Activated CD8-positive, alpha-beta memory T cell treated with anti-CD3 and anti-CD28 coated beads, Interleukin-2, amount 50 U/mL, for 4 hours (primary cell): ENCODE measurements around the gene PIK3CG.

Experiments used
- DNase-seq: peaks from one replicate; pipeline ENCODE4 v3.0.0-alpha.2; 2020

The PIK3CG gene

GRCh38 chr7:106858618-106859532, 6.2 kb upstream of the PIK3CG start:
- DNase-seq, result no peak

- DNase-seq, result no peak
These were observed 2.6 kb upstream of the PIK3CG start for GRCh38 chr7:106862317-106863089.

GRCh38 chr7:106863274-106863997, 1.6 kb upstream of the PIK3CG start:
- no peak for DNase-seq

- DNase-seq, result no peak
These were observed 592 bp upstream of the PIK3CG start for GRCh38 chr7:106864298-106865081.

- DNase-seq, result no peak
These were observed 1.5 kb downstream of the PIK3CG start for GRCh38 chr7:106866298-106867281.

GRCh38 chr7:106867641-106868351, 2.7 kb downstream of the PIK3CG start:
- DNase-seq, result no peak

- no peak for DNase-seq
These were observed 3.3 kb downstream of the PIK3CG start for GRCh38 chr7:106868364-106868763.

- no peak for DNase-seq
These were observed 4.9 kb downstream of the PIK3CG start for GRCh38 chr7:106869954-106870353.

GRCh38 chr7:106870528-106870927, 5.4 kb downstream of the PIK3CG start:
- no peak for DNase-seq

- no peak for DNase-seq
These were observed 5.9 kb downstream of the PIK3CG start for GRCh38 chr7:106870983-106871410.

- DNase-seq, result no peak
These were observed 6.9 kb downstream of the PIK3CG start for GRCh38 chr7:106871793-106872571.

- no peak for DNase-seq
These were observed 7.7 kb downstream of the PIK3CG start for GRCh38 chr7:106872763-106873162.

- no peak for DNase-seq
These were observed 9.0 kb downstream of the PIK3CG start for GRCh38 chr7:106874076-106874475.

GRCh38 chr7:106875508-106875907, 10.4 kb downstream of the PIK3CG start:
- DNase-seq, result no peak

GRCh38 chr7:106878748-106879439, 13.8 kb downstream of the PIK3CG start:
- DNase-seq, result no peak

GRCh38 chr7:106881984-106882383, 16.9 kb downstream of the PIK3CG start:
- DNase-seq, result no peak

- DNase-seq, result no peak
These were observed 18.5 kb downstream of the PIK3CG start for GRCh38 chr7:106883456-106884026.

GRCh38 chr7:106885652-106886051, 20.6 kb downstream of the PIK3CG start:
- DNase-seq, result no peak

- DNase-seq, result no peak
These were observed 22.3 kb downstream of the PIK3CG start for GRCh38 chr7:106887421-106887820.
